ENCODE data around the gene IPCEF1.

IPCEF1 gene

DNA sequence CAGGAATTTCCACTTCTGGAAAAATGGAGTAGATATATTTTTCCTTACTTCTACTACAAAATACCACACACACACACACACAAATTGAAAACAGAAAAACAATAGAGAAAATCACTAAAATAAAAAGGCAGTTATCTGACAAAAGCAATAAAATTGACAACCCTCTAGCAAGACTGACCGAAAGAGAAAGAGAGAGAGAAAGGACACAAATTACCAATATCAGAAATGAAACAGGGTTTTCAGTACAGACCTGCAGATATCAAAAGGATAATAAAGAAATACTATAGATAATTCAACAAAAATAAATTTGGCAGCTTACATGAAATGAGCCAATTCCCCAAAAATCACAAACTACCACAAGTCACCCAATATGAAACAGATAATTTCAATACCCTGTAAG lies 212.8 kb downstream of the IPCEF1 start:
- H3K9me3 ChIP-seq (ENCODE audit: low read depth, low read length): no peaks in the 10 kb centered on the region
- H3K4me3 ChIP-seq: no peak overlapping the region
- TF ChIP-seq FOXP2 (optimal IDR thresholded peaks at IDR 0.05; ENCODE audit: control extremely low read depth, extremely low read length, insufficient read depth) (no peak), POLR2AphosphoS5 (IDR thresholded peaks at IDR 0.05; ENCODE audit: borderline replicate concordance, low read depth, low read length) (no peak), EZH2 (IDR thresholded peaks at IDR 0.05) (no peak)
- H3K27ac ChIP-seq: no peak overlapping the region
- no peak overlapping the region for H3K9ac ChIP-seq (ENCODE audit: insufficient read length)
- H3K36me3 ChIP-seq (ENCODE audit: insufficient read depth, low read length): no peaks in the 10 kb centered on the region
- DNase-seq (ENCODE audit: low read depth, low spot score): no peak

DNA sequence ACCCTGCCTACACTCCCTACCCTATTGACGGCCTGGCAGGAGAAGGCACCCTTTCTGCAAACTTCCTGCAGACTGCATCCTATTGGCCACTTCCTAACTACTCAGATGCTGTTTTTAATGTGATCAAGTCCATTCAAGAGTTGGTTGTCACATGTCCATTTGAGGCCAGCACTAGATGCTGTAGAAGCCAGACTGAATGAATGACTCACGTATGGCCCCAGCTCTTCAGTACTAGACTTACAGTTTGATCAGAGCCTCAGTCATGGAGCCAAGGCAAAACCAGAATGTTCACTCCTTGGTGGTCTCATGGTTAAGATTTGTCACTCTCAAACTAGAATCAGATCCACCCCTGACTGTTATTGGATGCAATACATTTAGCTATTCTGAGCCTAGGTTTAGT lies 215.9 kb downstream of the IPCEF1 start:
- H3K4me3 ChIP-seq: no peak overlapping the region
- no peak for TF ChIP-seq FOXP2 (optimal IDR thresholded peaks at IDR 0.05; ENCODE audit: control extremely low read depth, extremely low read length, insufficient read depth)
- TF ChIP-seq EZH2 (IDR thresholded peaks at IDR 0.05): no peak
- no peak for TF ChIP-seq POLR2AphosphoS5 (IDR thresholded peaks at IDR 0.05; ENCODE audit: borderline replicate concordance, low read depth, low read length)
- no peaks in the 10 kb centered on the region for H3K36me3 ChIP-seq (ENCODE audit: insufficient read depth, low read length)
- no peak overlapping the region for H3K9ac ChIP-seq (ENCODE audit: insufficient read length)
- no peak for DNase-seq (ENCODE audit: low read depth, low spot score)
- no peaks in the 10 kb centered on the region for H3K9me3 ChIP-seq (ENCODE audit: low read depth, low read length)
- no peak overlapping the region for H3K27ac ChIP-seq

DNA sequence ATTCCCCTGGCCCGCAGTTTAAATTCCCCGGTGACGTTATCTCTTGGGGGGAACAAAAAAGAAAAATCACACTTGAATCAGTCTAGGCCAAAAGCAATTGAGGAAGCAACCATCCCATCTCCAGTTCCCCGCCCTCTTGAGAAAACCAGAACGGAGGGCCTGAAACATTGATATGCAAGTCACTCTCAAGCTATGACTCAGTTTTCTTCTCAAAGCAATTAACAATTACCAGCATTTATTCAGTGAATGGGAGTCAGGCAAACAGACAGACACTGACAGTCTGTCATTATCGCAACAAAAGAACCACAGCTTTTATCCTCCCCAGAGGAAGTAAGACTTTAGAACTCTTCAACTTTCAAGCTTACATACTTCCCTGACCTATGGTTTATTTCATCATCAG lies 216.7 kb downstream of the IPCEF1 start:
- TF ChIP-seq FOXP2 (optimal IDR thresholded peaks at IDR 0.05; ENCODE audit: control extremely low read depth, extremely low read length, insufficient read depth) (no peak), POLR2AphosphoS5 (IDR thresholded peaks at IDR 0.05; ENCODE audit: borderline replicate concordance, low read depth, low read length) (no peak)
- H3K36me3 ChIP-seq (ENCODE audit: insufficient read depth, low read length): no peaks in the 10 kb centered on the region
- H3K27ac ChIP-seq: no peak overlapping the region
- no peak overlapping the region for H3K4me3 ChIP-seq
- H3K9ac ChIP-seq (ENCODE audit: insufficient read length): no peak overlapping the region
- no peaks in the 10 kb centered on the region for H3K9me3 ChIP-seq (ENCODE audit: low read depth, low read length)
- DNase-seq (ENCODE audit: low read depth, low spot score): no peak

DNA sequence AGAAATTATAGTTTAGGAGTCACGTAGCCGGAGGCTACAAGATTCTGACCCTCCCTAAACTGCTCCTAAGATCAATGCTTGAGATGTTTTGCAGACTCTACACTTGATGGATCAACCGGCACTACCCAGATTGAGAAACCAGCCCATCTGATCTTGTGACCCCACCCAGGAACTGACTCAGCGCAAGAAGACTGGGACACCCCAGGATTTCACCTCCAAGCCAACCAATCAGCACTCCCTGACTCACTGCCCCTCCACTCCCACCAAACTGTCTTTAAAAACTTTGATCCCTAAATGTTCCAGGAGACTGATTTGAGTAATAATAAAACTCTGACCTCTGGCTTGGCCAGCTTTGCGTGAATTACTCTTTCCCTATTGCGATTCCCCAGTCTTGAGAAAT lies 217.8 kb downstream of the IPCEF1 start:
- no peak overlapping the region for H3K27ac ChIP-seq
- H3K9me3 ChIP-seq (ENCODE audit: low read depth, low read length): no peaks in the 10 kb centered on the region
- no peaks in the 10 kb centered on the region for H3K36me3 ChIP-seq (ENCODE audit: insufficient read depth, low read length)
- TF ChIP-seq EZH2 (IDR thresholded peaks at IDR 0.05) (no peak), FOXP2 (optimal IDR thresholded peaks at IDR 0.05; ENCODE audit: control extremely low read depth, extremely low read length, insufficient read depth) (no peak), POLR2AphosphoS5 (IDR thresholded peaks at IDR 0.05; ENCODE audit: borderline replicate concordance, low read depth, low read length) (no peak)
- DNase-seq (ENCODE audit: low read depth, low spot score): no peak
- no peak overlapping the region for H3K9ac ChIP-seq (ENCODE audit: insufficient read length)
- H3K4me3 ChIP-seq: no peak overlapping the region

DNA sequence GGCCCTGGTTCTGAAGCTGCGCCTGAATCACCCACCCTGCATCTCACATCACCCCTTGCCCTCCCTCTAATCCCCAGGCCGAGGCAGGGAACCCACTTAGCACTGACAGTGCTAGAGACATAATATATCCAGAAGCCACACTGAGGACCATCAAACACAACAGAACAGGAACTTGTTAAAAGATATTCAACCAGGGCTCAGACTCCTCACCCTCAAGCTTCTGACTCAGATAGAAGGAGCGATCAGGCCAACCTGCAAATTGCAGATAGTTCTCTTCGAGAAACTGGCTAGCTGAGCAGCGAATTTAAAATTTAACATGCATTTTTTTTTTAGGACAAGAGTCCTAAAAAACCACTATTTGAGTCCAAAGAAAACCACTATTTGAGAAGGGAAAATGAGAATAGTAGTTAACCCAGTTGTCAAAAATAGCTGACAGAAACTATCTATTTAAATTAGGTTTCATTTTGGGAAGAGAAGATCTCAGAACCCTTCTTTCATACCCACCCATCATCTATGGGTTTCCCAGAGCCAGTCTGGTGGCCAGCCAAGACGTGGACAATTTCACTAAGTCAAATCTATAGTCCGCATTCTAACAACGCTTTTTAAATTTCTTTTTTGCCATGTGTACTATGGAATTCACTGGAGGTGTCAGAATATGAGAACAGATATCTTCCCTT lies 222.0 kb downstream of the IPCEF1 start:
- TF ChIP-seq POLR2AphosphoS5 (IDR thresholded peaks at IDR 0.05; ENCODE audit: borderline replicate concordance, low read depth, low read length): no peak
- no peak for TF ChIP-seq FOXP2 (optimal IDR thresholded peaks at IDR 0.05; ENCODE audit: control extremely low read depth, extremely low read length, insufficient read depth)
- no peak for TF ChIP-seq EZH2 (IDR thresholded peaks at IDR 0.05)
- H3K4me3 ChIP-seq: no peak overlapping the region
- DNase-seq (ENCODE audit: low read depth, low spot score): no peak
- H3K9me3 ChIP-seq (ENCODE audit: low read depth, low read length): no peaks in the 10 kb centered on the region
- no peak overlapping the region for H3K27ac ChIP-seq
- no peaks in the 10 kb centered on the region for H3K36me3 ChIP-seq (ENCODE audit: insufficient read depth, low read length)
- H3K9ac ChIP-seq (ENCODE audit: insufficient read length): no peak overlapping the region

DNA sequence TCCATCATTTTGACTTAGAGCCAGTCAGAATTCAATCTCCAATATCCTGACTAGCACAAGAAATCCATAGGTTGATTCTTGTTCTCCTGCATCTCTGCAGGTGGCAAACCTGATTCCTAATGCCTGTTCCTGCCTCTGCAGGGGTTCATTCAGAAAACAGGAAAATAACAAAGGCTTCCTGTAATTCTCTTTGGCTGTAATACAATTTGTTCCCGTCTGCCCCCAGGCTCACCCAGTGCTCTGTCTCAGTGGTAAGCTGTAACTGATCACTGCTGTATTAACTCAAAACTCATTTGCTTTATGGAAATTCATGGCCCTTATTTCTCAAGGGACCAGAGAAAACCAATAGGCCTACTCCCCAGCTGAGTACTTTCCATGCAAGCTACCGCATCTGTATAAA lies 228.9 kb downstream of the IPCEF1 start:
- H3K9me3 ChIP-seq (ENCODE audit: low read depth, low read length): no peaks in the 10 kb centered on the region
- TF ChIP-seq EZH2 (IDR thresholded peaks at IDR 0.05) (no peak), FOXP2 (optimal IDR thresholded peaks at IDR 0.05; ENCODE audit: control extremely low read depth, extremely low read length, insufficient read depth) (no peak), POLR2AphosphoS5 (IDR thresholded peaks at IDR 0.05; ENCODE audit: borderline replicate concordance, low read depth, low read length) (no peak; the same call in 1 of the 2 replicates)
- no peaks in the 10 kb centered on the region for H3K36me3 ChIP-seq (ENCODE audit: insufficient read depth, low read length)
- DNase-seq (ENCODE audit: low read depth, low spot score): peak; percentile 73
- no peak overlapping the region for H3K9ac ChIP-seq (ENCODE audit: insufficient read length)
- H3K27ac ChIP-seq: no peak overlapping the region
- H3K4me3 ChIP-seq: no peak overlapping the region

DNA sequence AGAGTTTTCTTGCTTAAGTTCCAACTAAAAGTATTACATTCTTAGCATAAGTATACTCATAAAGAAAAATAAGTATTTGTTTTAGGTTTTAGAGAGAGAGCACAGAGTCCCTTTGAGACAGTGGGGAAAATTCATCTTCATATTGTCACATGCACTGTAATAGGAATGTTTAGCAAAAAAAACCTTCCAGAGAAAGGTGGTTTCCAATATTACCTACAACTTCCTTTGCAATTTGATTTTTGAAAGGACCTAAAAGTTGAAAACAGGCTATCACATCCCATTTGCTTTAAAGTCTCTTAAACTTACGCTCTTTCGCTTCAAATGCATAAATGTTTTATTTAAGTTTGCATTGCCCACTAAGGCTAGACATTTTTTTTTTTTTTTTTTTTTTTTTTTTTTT lies 231.2 kb downstream of the IPCEF1 start:
- peak; percentile 30 for DNase-seq (ENCODE audit: low read depth, low spot score)
- Histone ChIP-seq H3K9ac (ENCODE audit: insufficient read length) (no peak overlapping the region), H3K27ac (no peak overlapping the region), H3K4me3 (no peak overlapping the region), H3K36me3 (ENCODE audit: insufficient read depth, low read length) (no peaks in the 10 kb centered on the region), H3K9me3 (ENCODE audit: low read depth, low read length) (no peaks in the 10 kb centered on the region)
- TF ChIP-seq FOXP2 (optimal IDR thresholded peaks at IDR 0.05; ENCODE audit: control extremely low read depth, extremely low read length, insufficient read depth) (no peak), EZH2 (IDR thresholded peaks at IDR 0.05) (no peak), POLR2AphosphoS5 (IDR thresholded peaks at IDR 0.05; ENCODE audit: borderline replicate concordance, low read depth, low read length) (no peak)

DNA sequence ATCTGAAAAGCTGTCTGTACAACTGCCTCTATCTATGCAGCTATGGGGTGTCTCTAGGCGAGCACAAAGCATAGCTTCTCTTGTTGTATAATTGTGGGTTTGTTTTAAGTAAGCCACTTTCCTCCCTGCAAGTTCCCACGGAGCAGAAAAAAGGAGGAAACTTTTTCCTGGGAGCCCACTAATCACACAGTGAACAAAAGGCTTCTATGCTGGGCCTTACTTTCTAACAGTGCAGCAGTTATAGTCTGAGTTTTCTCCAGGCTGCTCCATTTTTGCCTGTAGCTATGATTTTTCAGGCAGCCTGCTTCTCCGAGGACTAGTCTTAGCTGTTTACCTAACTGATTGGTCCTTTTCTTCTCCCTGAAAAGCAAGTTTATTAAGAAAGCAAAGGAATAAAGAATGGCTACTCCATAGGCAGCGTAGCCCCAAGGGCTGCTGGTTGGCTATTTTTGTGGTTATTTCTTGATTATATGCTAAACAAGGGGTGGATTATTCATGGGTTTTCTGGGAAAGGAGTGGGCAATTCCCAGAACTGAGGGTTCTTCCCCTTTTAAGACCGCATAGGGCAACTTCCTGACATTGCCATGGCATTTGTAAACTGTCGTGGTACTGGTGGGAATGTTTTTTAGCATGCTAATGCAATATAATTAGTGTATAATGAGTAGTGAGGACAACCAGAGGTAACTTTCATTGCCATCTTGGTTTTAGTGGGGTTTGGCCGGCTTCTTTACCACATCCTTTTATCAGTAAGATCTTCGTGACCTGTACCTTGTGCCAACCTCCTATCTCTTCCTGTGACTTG lies 233.2 kb downstream of the IPCEF1 start:
- Histone ChIP-seq H3K9ac (ENCODE audit: insufficient read length) (no peak overlapping the region), H3K27ac (no peak overlapping the region), H3K9me3 (ENCODE audit: low read depth, low read length) (no peaks in the 10 kb centered on the region), H3K4me3 (no peak overlapping the region), H3K36me3 (ENCODE audit: insufficient read depth, low read length) (no peaks in the 10 kb centered on the region)
- no peak for DNase-seq (ENCODE audit: low read depth, low spot score)
- TF ChIP-seq POLR2AphosphoS5 (IDR thresholded peaks at IDR 0.05; ENCODE audit: borderline replicate concordance, low read depth, low read length) (no peak), FOXP2 (optimal IDR thresholded peaks at IDR 0.05; ENCODE audit: control extremely low read depth, extremely low read length, insufficient read depth) (no peak), EZH2 (IDR thresholded peaks at IDR 0.05) (no peak)

Data from SK-N-MC (cell line).